ENCODE data around the gene ATP8B4.
"Not testable (repeated sequence)": the region's sequence is repeated elsewhere in the genome, so short reads cannot be mapped to it uniquely, and the experiment has no call there.

Gene ATP8B4

GRCh38 chr15:50140983-50141382 is 21.9 kb upstream of the ATP8B4 start:
- DNase-seq (ENCODE audit: low read depth in 2 of 2), result no peak

- no peak for DNase-seq (ENCODE audit: low read depth in 2 of 2)
Measured at GRCh38 chr15:50140098-50140497, 21.1 kb upstream of the ATP8B4 start.

- no peak for DNase-seq (ENCODE audit: low read depth in 2 of 2)
Measured at GRCh38 chr15:50138391-50138790, 19.4 kb upstream of the ATP8B4 start.

GRCh38 chr15:50137893-50138292 is 18.9 kb upstream of the ATP8B4 start:
- DNase-seq (ENCODE audit: low read depth in 2 of 2), result no peak

- DNase-seq (ENCODE audit: low read depth in 2 of 2), result peak; percentile 85 to 87
Measured at GRCh38 chr15:50137330-50137761, 18.3 kb upstream of the ATP8B4 start.

GRCh38 chr15:50135031-50135551 is 16.1 kb upstream of the ATP8B4 start:
- DNase-seq (ENCODE audit: low read depth in 2 of 2), result no peak

GRCh38 chr15:50134524-50135024 is 15.5 kb upstream of the ATP8B4 start:
- no peak for DNase-seq (ENCODE audit: low read depth in 2 of 2)

GRCh38 chr15:50132251-50132984 is 13.4 kb upstream of the ATP8B4 start:
- not testable (repeated sequence) for DNase-seq (ENCODE audit: low read depth in 2 of 2)

GRCh38 chr15:50131617-50132016 is 12.6 kb upstream of the ATP8B4 start:
- no peak for DNase-seq (ENCODE audit: low read depth in 2 of 2)

- no peak for DNase-seq (ENCODE audit: low read depth in 2 of 2)
Measured at GRCh38 chr15:50128266-50128665, 9.2 kb upstream of the ATP8B4 start.

- DNase-seq (ENCODE audit: low read depth in 2 of 2), result no peak
Measured at GRCh38 chr15:50127255-50127777, 8.3 kb upstream of the ATP8B4 start.

- DNase-seq (ENCODE audit: low read depth in 2 of 2), result no peak
Measured at GRCh38 chr15:50126072-50126471, 7.0 kb upstream of the ATP8B4 start.

- no peak for DNase-seq (ENCODE audit: low read depth in 2 of 2)
Measured at GRCh38 chr15:50124631-50125030, 5.6 kb upstream of the ATP8B4 start.

GRCh38 chr15:50123861-50124557 is 5.0 kb upstream of the ATP8B4 start:
- DNase-seq (ENCODE audit: low read depth in 2 of 2), result no peak

- no peak for DNase-seq (ENCODE audit: low read depth in 2 of 2)
Measured at GRCh38 chr15:50120729-50121128, 1.7 kb upstream of the ATP8B4 start.

GRCh38 chr15:50117431-50118027 is 1.5 kb downstream of the ATP8B4 start:
- peak; percentile 46 to 56 for DNase-seq (ENCODE audit: low read depth in 2 of 2)

- DNase-seq (ENCODE audit: low read depth in 2 of 2), result no peak
Measured at GRCh38 chr15:50116477-50116876, 2.6 kb downstream of the ATP8B4 start.

- DNase-seq (ENCODE audit: low read depth in 2 of 2), result no peak
Measured at GRCh38 chr15:50113992-50114780, 4.8 kb downstream of the ATP8B4 start.

GRCh38 chr15:50113187-50113505 is 5.9 kb downstream of the ATP8B4 start:
- no peak for DNase-seq (ENCODE audit: low read depth in 2 of 2)

GRCh38 chr15:50112488-50113186 is 6.4 kb downstream of the ATP8B4 start:
- DNase-seq (ENCODE audit: low read depth in 2 of 2), result no peak

GRCh38 chr15:50110285-50110684 is 8.7 kb downstream of the ATP8B4 start:
- no peak for DNase-seq (ENCODE audit: low read depth in 2 of 2)
